ENCODE results near the gene POLR2B. TPM values are rescaled to one million over a fixed set of nuclear protein-coding genes. Genes with fewer than 3 reads are reported as not detected.
A peak's percentile ranks its signal among the peaks of the same experiment; 100 is the strongest.

POLR2B gene
- total and polyA plus RNA-seq, 2 of the 8 experiments (the other 6 are each of a cell fraction or from before 2014, with no cell fraction given) = 59.3 to 115 TPM

DNA sequence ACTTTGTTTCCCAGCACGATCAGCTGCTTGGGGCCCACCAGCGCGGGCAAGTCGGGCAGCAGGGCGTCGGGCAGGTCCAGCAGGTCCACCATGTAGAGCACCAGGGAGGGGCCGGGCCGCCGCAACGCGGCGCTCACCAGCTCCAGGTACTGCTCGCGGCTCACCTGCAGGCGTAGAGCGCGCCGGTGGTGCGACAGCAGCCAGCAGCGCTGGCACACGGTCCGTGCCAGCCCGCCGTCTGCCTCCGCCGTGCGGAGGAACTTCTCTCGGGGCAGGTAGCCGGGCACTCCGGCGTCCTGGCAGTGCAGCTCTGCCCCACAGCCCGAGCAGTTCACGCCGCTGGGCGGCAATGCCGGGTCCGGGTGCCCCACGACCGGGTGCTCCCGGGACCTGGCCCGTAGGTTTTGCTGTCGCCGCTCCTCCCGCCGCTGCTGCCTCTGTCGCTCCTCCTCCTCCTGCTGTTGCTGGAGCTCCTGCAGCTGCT lies 1.8 kb upstream of the POLR2B start (continued):
- TF ChIP-seq, protein P1, sequence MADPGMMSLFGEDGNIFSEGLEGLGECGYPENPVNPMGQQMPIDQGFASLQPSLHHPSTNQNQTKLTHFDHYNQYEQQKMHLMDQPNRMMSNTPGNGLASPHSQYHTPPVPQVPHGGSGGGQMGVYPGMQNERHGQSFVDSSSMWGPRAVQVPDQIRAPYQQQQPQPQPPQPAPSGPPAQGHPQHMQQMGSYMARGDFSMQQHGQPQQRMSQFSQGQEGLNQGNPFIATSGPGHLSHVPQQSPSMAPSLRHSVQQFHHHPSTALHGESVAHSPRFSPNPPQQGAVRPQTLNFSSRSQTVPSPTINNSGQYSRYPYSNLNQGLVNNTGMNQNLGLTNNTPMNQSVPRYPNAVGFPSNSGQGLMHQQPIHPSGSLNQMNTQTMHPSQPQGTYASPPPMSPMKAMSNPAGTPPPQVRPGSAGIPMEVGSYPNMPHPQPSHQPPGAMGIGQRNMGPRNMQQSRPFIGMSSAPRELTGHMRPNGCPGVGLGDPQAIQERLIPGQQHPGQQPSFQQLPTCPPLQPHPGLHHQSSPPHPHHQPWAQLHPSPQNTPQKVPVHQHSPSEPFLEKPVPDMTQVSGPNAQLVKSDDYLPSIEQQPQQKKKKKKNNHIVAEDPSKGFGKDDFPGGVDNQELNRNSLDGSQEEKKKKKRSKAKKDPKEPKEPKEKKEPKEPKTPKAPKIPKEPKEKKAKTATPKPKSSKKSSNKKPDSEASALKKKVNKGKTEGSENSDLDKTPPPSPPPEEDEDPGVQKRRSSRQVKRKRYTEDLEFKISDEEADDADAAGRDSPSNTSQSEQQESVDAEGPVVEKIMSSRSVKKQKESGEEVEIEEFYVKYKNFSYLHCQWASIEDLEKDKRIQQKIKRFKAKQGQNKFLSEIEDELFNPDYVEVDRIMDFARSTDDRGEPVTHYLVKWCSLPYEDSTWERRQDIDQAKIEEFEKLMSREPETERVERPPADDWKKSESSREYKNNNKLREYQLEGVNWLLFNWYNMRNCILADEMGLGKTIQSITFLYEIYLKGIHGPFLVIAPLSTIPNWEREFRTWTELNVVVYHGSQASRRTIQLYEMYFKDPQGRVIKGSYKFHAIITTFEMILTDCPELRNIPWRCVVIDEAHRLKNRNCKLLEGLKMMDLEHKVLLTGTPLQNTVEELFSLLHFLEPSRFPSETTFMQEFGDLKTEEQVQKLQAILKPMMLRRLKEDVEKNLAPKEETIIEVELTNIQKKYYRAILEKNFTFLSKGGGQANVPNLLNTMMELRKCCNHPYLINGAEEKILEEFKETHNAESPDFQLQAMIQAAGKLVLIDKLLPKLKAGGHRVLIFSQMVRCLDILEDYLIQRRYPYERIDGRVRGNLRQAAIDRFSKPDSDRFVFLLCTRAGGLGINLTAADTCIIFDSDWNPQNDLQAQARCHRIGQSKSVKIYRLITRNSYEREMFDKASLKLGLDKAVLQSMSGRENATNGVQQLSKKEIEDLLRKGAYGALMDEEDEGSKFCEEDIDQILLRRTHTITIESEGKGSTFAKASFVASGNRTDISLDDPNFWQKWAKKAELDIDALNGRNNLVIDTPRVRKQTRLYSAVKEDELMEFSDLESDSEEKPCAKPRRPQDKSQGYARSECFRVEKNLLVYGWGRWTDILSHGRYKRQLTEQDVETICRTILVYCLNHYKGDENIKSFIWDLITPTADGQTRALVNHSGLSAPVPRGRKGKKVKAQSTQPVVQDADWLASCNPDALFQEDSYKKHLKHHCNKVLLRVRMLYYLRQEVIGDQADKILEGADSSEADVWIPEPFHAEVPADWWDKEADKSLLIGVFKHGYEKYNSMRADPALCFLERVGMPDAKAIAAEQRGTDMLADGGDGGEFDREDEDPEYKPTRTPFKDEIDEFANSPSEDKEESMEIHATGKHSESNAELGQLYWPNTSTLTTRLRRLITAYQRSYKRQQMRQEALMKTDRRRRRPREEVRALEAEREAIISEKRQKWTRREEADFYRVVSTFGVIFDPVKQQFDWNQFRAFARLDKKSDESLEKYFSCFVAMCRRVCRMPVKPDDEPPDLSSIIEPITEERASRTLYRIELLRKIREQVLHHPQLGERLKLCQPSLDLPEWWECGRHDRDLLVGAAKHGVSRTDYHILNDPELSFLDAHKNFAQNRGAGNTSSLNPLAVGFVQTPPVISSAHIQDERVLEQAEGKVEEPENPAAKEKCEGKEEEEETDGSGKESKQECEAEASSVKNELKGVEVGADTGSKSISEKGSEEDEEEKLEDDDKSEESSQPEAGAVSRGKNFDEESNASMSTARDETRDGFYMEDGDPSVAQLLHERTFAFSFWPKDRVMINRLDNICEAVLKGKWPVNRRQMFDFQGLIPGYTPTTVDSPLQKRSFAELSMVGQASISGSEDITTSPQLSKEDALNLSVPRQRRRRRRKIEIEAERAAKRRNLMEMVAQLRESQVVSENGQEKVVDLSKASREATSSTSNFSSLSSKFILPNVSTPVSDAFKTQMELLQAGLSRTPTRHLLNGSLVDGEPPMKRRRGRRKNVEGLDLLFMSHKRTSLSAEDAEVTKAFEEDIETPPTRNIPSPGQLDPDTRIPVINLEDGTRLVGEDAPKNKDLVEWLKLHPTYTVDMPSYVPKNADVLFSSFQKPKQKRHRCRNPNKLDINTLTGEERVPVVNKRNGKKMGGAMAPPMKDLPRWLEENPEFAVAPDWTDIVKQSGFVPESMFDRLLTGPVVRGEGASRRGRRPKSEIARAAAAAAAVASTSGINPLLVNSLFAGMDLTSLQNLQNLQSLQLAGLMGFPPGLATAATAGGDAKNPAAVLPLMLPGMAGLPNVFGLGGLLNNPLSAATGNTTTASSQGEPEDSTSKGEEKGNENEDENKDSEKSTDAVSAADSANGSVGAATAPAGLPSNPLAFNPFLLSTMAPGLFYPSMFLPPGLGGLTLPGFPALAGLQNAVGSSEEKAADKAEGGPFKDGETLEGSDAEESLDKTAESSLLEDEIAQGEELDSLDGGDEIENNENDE (IDR thresholded peaks at IDR 0.05; ENCODE audit: insufficient replicate concordance, low read length) = no peak
- TF ChIP-seq RAD21 (IDR thresholded peaks at IDR 0.05 in 1 of 2, conservative IDR thresholded peaks at IDR 0.05 in 1 of 2; ENCODE audit: low read depth in 2 of 2, low read length in 2 of 2) (no peak), TAF7 (optimal IDR thresholded peaks at IDR 0.05; ENCODE audit: borderline replicate concordance, low read depth, low read length) (no peak), JUND (IDR thresholded peaks at IDR 0.05; ENCODE audit: low read length) (no peak), ZNF274 (IDR thresholded peaks at IDR 0.05; ENCODE audit: borderline replicate concordance, extremely low read depth, low read length) (no peak), SIN3A (conservative IDR thresholded peaks at IDR 0.05 in 1 of 2, IDR thresholded peaks at IDR 0.05 in 1 of 2; ENCODE audit: low read depth in 1 of 2, low read length in 2 of 2) (peak; percentile 38 to 47; a peak in 1 of 4 replicates), EGR1 (IDR thresholded peaks at IDR 0.05; ENCODE audit: borderline replicate concordance, low read depth, low read length) (no peak), HDAC2 (IDR thresholded peaks at IDR 0.05; ENCODE audit: borderline replicate concordance in 1 of 2, low read depth in 2 of 2, low read length in 2 of 2) (peak in 1 of 2 experiments; percentile 81; a peak in 2 of 4 replicates)
- TF ChIP-seq, protein P2, sequence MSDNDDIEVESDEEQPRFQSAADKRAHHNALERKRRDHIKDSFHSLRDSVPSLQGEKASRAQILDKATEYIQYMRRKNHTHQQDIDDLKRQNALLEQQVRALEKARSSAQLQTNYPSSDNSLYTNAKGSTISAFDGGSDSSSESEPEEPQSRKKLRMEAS (IDR thresholded peaks at IDR 0.05) = peak; percentile 40; the same call in 1 of the 2 replicates
